HG03108 (cell line): ENCODE measurements around the gene GPC4.
"Not testable (repeated sequence)": the region's sequence is repeated elsewhere in the genome, so short reads cannot be mapped to it uniquely, and the experiment has no call there.

Experiments used
- ATAC-seq: cut with Tn5 transposase; IDR thresholded peaks from one replicate; pipeline ENCODE4 v1.9.1; 2021; ENCODE audit warnings: moderate library complexity; ENCODE audit not compliant: unreplicated experiment

Gene GPC4

DNA sequence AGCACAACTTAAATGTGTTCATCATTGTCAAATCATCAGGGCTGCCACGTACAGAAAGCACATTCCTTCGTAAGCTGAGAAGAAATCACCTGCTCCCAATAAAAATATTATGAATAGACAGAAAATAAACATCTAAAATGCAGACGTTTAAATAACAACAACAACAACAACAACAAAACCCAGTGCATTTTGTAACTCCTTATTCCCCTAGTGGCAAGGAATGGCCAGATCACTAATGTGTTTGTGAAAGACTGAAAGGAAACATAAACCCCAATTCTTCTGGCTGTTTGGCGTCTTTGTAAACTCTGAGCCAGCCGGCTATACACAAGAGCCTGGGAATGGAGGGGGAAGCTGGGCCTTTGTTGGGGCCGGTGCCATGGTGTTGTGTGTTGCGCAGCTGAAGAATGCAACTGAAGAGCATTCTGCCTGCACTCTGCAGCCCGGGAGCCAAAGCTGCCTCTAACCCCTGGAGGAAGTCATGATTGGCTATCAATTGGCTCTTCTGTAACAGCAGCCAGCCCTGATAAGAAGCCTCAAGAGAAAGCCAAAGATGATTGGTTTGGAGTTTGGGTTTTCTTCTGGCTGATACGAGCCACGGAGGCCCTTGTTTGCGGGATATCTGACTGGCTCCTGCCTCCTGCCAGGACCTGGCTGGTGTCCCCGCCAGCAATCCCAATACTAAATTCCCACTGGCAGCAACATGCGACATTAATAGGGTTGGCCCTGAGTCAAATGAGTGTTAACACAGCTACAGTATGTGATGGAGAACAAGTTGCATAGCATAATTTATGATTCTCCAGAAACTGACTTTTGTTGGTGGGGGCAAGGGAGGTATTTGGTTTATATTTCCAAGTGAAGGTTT lies 107.4 kb downstream of the GPC4 start:
- no peak for ATAC-seq

DNA sequence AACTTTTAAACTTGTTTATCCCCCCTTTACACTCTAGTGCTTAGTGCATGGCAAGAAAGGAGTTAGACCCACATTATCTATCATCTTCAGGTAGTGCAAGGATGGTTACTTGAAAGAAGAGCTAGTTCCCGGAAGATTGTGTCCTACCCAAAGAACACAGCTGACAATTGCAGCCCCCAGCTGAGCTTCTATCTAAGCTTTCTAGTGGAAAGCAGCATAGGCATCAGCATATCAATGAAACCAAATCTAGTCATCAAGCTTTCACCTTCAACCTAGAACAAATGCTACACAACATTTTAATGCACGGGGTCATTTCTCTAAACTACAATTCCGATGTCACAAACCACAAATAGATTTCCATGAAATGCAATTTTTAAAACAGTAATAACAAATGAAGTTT lies 108.2 kb downstream of the GPC4 start:
- ATAC-seq = no peak

DNA sequence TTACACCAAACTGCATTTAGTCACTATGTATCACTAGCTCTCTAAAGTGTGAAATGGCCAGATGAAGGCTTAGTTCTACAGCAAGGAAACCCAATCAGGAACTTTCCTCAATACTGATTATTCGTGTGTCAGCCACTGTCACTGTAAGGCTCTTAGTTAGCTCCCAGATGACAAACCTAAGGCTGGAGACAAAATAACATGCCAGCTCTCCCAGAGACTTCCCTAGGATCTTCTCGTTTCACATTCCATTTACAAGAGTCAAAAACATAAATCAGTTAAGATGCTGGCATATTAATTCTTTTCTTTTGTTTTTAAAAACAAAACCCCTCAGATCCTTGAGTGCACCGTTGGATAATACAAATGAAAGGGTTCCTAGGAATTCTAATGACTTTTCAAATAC lies 109.0 kb downstream of the GPC4 start:
- no peak for ATAC-seq

DNA sequence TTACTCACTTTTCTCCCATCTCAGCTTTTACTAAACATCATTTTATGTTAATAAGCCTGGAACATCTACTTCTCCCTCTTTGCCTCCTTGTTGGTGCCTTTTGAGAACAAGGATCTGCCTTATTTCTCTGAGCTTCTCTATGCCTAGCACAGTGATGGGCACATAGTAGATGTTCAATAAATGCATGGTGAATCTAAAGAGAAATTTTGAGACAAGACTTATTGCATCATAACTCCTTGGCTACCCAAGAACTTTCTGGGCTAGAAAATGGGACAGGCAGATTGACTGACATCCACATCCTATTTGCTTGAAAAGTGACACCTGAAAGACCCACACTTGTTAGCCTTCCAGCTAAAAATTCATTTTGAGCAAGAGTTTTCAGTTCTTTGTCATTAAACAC lies 109.9 kb downstream of the GPC4 start:
- ATAC-seq = no peak

DNA sequence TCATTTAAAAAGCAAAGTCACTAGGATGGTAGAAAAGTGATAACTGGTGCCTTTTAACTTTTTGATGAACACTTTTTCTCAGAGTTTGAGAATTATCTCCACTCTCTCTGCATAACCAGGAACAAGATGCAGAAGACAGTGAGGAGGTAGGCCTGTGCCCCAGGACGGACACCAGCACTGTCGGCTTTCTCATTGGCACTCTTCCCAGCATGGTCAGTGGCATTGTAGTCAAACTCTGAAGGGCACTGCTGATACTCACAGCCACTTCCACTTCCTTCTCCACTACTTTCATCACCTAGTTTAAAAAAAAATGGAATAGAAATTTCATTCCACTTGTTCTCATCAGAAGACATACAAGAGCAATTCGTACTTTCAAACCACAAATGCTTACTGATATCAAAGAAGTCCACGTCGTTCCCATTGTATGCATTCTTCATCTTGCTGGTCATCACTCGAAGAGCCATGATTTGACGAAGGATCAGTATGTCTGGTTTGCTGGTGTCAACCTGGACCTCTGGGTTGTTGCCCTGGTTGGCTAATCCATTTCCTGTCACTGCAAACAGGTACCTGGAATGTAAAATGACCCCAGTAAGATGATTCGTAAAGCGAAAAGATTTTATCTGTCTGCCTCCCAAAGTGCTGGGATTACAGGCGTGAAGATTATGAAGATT lies 112.4 kb downstream of the GPC4 start:
- no peak for ATAC-seq

DNA sequence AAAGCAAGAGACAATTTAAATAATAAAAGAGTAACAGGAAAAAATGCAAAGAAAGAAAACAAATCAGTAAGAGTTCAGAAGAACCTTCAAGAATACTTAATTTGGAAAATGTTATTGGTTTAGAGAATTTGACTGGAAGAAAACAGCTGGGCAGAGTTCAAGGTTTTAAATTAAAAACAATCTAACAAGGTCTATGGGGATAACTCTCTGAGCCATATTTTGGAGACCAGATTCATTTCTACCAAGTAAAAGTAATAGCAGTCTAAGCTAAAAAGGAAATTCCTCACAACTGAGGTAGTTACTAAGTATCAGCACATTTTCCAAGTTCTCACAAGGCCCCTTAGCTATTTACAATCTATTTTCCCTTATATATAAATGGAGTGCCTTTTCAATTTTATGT lies 114.7 kb downstream of the GPC4 start:
- no peak for ATAC-seq

DNA sequence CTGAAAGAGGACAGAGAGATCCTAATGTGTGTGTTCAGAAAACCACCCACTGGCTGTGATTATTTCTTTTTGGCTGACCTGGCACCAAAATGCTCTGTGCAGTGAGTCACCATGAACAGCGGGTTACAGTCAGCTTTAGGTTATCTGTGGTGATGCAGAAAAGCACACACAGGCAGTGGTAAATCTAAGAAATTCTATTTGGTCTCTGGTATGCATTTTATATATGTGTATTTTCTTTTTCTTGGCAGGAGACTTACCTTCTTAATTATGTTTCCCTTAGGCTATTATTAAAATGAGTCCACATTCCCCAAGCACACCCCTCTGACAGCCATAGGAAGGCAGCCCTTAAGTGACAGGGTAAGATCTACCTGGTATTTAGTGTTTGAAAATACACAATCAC lies 118.0 kb downstream of the GPC4 start:
- ATAC-seq = no peak

DNA sequence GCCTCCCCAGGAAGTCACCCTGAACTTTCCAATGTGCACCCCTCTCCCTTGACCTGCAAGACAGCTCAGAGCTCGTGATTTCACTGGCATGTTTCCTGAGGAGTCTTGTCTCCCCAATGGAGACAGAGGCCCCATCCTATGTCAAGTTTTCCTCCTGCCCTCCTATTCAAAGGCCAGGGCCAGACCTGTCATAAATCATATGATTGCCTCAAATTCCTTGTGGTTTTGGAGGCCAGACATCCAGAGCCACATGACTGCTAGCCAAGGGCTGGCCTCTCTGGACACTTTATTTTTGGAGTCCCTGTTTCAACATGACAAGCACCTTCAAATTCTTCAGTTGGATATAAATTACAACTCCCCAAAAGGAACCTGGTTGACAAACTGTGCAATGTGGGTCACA lies 121.2 kb downstream of the GPC4 start:
- no peak for ATAC-seq

DNA sequence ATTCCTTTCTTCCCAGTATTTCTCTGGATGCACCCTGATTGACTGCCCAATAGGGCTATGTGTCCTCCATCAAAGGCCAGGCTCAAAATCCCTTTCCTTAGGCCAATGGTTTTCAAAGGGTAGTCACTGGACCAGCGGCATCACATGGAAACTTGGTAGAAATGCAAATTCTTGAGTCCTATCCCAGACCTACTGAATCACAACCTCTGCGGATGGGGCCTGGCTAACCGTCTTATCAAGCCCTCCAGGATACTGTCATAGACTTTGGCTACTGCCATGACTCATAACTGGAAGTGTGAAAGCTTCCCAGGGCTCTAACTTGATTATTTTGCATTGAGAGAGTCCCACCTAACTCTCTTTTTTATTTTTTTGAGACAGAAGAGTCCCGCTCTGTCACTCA lies 125.2 kb downstream of the GPC4 start:
- no peak for ATAC-seq

DNA sequence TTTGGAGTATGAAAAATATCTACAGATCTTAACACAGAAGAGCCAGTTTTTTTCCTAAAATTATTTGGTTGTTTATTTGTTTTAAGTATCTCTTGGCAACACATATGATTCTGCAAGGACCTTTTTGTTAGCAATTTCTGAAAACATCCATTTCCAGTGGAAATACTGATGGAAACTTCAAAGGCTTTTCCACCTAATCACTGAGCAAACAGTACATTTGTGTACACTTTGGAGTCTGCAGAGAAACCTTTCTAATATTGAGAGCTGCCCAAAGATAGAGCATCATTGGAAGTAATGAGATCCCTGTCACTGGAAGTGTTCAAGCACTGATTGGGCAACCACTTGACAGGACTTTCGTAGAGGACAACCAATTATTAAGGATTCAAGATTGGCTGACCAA lies 127.4 kb downstream of the GPC4 start:
- ATAC-seq = no peak

DNA sequence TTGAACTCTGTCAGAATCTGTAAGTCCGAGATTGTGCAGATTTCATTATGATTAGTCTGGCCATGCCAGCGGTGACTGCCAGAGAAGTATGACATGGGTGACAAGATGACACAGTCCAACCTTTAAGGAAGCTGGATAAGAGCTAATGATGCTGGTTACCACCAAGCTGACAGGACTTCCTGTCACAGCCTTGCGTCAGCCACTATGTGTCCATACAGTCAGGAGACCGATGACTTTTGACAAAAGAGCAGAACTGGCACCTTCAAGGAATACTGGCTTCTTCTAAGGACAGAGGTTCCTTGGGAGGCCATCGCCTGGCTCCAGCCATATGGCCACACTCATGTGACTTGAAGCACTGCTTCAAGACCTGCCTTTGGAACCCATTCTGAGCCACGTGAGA lies 129.9 kb downstream of the GPC4 start:
- ATAC-seq = no peak

DNA sequence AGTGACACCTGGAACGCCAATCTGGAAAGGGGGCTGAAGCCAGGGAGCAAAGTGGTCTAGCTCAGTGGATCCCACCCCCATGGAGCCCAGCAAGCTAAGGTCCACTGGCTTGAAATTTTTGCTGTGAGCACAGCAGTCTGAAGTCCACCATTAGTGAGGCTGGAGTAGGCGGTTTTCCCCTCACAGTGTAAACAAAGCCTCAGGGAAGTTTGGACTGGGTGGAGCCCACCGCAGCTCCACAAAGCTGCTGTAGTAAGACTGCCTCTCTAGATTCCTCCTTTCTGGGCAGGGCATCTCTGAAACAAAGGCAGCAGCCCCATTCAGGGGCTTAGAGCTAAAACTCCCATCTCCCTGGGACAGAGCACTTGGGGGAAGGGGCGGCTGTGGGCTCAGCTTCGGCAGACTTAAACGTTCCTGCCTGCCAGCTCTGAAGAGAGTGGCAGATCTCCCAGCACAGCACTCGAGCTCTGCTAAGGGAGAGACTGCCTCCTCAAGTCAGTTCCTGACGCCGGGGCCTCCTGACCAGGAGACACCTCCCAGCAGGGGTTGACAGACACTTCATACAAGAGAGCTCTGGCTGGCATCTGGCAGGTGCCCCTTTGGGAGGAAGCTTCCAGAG lies 136.1 kb downstream of the GPC4 start:
- not testable (repeated sequence) for ATAC-seq

DNA sequence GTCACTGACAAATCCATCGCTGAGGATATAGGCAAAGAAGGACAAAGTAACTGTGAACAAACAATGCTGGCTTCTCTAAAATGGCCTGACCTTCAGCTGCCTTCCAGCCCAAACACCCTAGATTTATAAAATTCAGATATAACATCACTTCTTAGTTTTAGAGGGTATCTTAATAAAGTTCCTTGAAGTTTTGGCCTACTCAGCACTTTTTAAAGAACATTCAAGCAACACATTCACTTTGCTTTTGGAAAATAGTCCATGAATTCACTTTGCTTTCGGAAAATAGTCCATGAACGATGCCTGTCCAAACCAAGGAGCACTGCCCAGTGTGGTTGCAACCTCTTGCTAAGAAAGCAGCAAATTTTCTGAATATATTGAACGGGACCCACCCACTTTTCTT lies 142.1 kb downstream of the GPC4 start:
- no peak for ATAC-seq

DNA sequence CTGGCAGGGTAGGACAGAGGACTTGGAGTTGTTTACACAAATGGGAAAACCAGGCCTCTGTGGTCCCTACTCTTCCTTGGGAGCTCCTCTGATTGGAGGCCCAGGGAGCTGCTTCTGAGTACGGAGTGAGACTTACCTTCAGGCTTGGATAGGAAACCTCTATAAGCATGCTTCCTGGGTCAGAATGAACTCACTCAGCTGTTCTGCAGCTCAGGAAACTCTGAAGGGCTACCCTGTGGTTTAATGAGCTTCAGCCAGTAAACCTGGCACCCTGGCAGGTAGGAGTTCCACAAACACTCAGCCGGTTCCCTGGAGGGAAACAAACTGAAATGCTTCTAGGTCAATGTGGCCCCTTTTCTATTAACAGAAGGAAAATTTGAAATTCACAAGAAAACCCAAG lies 146.1 kb downstream of the GPC4 start:
- no peak for ATAC-seq

DNA sequence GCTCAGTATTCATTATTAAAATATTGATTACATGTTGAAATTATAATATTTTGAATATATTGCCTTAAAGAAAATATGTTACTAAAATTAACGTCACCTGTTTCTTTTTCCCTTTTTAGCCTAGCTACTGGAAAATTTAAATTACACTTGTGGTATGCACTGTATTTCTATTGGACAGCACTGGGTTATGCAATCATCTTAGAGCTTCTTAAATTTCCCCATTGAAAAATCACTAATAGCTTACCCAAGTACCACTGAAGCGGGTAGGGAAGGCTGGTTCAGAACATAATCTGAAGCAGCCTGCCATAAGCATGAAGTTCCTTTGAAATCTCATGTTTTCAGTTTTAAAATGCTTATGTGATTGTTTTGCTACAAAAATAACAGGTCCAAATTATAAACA lies 147.7 kb downstream of the GPC4 start:
- ATAC-seq = no peak

DNA sequence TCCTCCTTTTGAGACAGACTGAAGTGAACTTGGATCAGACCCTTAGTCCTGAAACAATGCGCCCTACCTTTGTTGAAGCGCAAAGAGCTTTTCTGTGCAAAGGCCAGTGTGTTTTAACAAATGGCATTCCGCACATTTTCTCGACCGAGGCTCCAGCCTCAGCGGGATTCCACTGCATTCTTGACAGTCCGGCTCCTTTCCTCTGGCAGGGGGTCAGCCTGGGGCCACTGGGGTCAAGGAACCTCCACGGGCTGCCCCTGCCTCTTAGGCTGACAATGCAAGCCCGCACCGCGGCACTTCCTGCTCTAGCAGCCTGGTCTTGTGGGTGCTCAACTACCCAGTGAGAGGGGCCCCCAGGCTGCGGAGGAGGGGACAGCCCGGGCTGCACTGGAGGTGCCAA lies 150.0 kb downstream of the GPC4 start:
- no peak for ATAC-seq

DNA sequence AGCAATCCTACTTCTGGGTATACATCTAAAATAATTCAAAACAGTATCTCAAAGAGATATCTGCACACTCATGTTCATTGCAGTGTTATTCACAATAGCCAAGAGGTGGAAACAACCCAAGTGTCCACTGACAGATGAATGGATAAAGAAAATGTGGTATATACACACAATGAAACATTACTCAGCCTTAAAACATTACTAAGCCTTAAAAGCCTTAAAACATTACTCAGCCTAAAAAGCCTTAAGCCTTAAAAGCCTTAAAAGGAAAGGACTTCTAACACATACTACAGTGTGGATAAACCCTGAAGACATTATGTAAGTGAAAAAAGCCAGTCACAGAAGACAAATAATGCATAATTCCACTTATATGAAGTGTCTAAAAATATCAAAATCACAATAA lies 156.8 kb downstream of the GPC4 start:
- no peak for ATAC-seq

DNA sequence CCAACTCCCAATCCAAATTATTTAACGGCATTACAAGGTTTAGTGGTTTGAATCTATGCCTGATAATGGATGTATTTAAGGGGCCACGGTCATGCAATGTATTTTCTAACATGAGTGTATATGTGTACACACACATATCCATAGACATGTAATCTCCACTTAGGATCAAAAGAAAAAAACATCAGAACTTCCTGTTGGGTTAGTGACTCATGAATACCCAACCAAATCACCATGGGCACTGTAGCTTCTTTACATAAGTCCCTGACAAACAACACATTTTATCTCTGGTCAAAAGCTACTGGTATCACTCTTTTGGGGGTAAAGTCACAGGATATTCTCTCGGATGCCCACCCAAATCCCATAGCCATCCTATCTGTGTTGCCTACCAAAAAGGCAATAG lies 160.6 kb downstream of the GPC4 start:
- no peak for ATAC-seq

DNA sequence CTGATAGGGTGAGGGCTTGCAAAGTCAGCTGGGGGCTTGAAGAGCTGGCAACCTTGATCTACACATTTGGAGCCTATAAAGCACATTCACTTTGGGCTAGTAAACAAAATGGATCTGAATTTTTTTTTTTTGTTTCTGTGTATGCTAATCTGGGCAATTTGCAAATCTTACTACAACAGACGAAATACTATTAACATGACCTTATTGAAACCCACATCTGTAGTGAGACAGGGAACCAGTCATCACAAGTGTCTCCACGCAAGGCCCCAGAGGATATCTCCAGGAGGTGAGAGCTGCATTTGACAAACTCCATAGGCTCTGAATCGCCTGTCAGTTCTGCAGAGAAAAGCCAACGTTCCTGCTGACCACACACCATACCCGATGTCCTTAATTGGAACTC lies 164.1 kb downstream of the GPC4 start:
- ATAC-seq = no peak

DNA sequence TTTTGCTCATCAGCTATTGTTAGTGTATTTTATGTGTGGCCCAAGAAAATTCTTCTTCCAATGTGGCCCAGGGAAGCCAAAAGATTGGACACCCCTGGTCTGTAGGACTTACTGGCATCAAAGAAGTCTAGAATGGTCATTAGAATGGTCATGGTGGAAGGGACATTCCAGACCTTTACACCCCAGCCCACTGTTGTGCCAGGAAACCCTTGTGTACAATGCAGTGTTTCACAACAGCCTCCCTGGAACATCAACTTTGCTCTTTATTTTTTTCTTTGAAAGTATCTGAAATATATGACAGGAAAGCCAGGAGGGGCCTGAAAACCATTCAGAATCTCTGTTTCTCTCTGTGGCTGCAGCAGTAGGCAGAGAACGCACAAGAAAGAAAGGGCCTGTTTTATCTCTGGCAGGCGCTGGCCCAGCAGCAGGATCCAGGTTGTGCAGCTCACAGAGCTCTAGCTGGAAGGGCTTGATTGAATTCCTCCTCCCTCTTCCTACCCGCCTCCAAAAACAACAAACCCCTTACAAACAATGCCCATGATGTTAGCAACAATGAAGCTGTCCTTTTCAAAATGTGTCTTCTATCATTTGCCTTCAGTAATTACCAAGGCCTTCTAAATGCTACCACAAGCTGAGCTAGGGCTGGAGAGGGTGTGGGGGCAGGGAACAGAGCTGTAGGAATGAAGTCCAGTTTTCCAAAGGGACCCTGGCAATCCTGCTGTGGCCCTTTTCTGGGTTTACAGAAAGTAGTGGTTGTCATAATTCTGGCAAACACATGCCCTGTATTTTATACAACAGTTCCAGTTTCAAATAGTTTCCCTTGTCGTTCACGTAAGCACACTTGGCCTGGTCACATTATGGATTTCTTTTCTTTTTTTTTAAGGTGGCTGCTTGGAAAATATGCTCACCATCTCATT lies 164.8 kb downstream of the GPC4 start:
- ATAC-seq = no peak
